Activated naive CD8-positive, alpha-beta T cell treated with anti-CD3 and anti-CD28 coated beads for 36 hours (primary cell): ENCODE data around the gene TMOD1. TPM values are rescaled to one million over a fixed set of nuclear protein-coding genes. Genes with fewer than 3 reads are reported as not detected.
"Not testable (repeated sequence)": the region's sequence is repeated elsewhere in the genome, so short reads cannot be mapped to it uniquely, and the experiment has no call there.

ENCODE experiments used
- DNase-seq: peaks from one replicate; pipeline ENCODE4 v3.0.0; 2021
- H3K27ac Mint-ChIP-seq: one replicate; pipeline ENCODE4 v1.8.0; 2022; ENCODE audit warnings: mild to moderate bottlenecking, moderate library complexity, mixed read lengths
- H3K27me3 Mint-ChIP-seq: one replicate; pipeline ENCODE4 v1.8.0; 2022; ENCODE audit warnings: mild to moderate bottlenecking, mixed read lengths
- H3K36me3 Mint-ChIP-seq: one replicate; pipeline ENCODE4 v1.8.0; 2021; ENCODE audit warnings: mild to moderate bottlenecking, mixed read lengths
- H3K4me1 Mint-ChIP-seq: one replicate; pipeline ENCODE4 v1.8.0; 2021; ENCODE audit warnings: mixed read lengths
- H3K4me3 Mint-ChIP-seq: one replicate; pipeline ENCODE4 v1.8.0; 2022; ENCODE audit warnings: mild to moderate bottlenecking, moderate library complexity, mixed read lengths
- H3K9me3 Mint-ChIP-seq: one replicate; pipeline ENCODE4 v1.8.0; 2022; ENCODE audit warnings: mixed read lengths
- total RNA-seq, 2 experiments: library from RNA; stranded (reverse); gene quantifications; one replicate each; pipeline ENCODE4 v1.2.3, GENCODE V29; 2021

The TMOD1 gene
- total RNA-seq, 2 experiments from 2014 or later, result 1.2 to 1.5 TPM

DNA sequence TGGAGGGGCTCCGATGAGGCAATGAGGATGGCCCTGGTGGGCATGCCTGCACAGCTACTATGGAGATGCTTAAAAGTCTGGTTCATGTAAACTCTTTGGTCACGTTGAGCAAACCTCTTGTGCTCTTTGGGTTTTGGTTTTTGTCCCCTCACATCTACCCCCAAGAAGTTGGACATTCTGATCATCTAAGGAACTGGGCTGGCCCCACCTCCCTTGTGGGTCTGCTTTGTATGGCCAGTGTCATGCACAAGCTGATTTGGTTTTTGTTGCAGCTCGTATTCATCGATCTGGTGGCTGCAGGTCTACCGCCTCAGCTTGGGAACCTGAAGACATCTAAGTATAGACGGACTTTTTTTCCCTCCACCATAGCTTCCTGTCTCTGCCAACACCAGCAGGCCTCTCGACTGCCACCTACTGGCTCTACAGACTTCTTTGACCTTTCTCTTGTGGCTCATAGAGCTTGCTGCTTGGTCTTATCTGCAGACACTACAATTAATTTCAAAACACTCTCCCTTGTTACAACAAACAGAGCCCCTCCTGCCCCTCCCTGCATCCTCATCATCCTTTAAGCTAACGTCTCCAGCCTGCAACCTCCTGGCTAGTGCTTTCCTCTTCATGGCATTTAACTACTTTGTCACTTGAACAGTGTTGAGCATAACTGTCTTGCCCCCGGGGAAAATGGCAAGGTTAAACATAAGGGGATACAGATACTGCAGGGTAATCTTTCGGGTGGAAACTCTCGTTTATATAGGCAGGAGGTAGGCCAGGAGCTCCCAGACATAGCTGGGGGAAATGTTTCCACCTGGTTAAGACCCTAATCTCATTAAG, 97.2 kb downstream of the TMOD1 start:
- Mint-ChIP-seq H3K27me3 (peaks cover 3% of the 10 kb centered on the region), H3K27ac (no peak overlapping the region), H3K4me3 (no peak overlapping the region), H3K9me3 (no peaks in the 10 kb centered on the region), H3K4me1 (peaks cover 10% of the 10 kb centered on the region), H3K36me3 (peaks cover 4% of the 10 kb centered on the region)
- peak; percentile 64 for DNase-seq

DNA sequence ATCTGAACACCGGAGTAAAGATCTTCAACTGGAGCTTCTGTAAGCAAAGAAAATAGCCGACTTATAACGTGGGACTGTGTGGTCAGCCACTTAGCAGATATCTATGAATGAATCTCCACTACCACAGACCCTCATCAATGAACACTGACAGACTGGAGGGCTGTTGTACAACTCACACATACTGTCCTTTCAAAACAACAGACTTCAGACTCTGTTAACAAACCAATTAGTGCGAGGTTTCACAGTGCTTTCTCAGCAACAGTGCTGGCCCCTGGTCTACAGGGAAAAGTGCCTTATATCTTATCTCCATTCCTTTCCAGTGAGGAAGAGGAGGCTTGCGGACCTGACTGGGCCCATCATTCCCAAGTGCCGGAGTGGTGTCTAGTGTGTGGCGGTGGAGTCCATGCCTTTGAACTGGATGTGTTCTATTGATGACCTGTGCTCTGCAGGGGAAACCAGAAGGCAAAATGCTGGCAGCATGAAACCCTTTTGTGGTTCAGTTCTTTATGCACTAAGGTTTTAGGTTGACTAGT, 97.9 kb downstream of the TMOD1 start:
- no peak overlapping the region for H3K27ac Mint-ChIP-seq
- DNase-seq, result no peak
- H3K27me3 Mint-ChIP-seq, result peaks cover 3% of the 10 kb centered on the region
- peaks cover 4% of the 10 kb centered on the region for H3K36me3 Mint-ChIP-seq
- H3K4me1 Mint-ChIP-seq, result peaks cover 10% of the 10 kb centered on the region
- no peak overlapping the region for H3K4me3 Mint-ChIP-seq
- H3K9me3 Mint-ChIP-seq, result no peaks in the 10 kb centered on the region

DNA sequence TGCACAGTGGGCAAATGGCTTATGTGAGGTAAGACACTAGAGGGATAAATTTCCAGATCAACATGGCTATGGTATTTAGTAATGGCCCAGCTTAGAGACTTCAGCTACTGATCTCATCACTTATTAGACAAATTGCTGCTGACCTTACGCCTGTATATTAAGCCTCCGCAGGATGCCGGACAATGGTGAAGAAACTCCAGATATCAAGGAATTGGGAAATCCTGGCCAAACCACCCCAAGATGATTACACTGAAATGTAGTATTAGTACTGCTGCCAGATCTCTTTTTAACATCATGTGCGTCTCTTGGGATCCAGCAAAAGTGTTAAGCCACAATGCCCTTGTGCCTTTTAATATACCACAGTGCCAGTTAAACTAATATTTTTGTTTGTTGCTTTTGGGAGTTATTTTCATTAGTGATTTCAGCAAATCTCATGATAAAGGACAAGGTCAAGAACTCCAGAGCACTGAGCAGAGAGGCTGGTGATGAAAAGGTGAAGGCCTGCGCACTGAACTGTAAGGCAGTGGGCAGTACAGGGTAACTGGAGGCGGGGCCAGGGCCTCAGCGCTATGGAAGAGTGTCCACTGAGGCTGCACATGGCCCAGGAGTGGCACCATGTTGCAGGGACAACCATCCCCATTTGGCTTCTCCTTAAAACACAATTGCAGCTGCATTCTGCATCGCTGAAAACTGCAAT, 99.2 kb downstream of the TMOD1 start:
- no peak overlapping the region for H3K4me3 Mint-ChIP-seq
- H3K27me3 Mint-ChIP-seq, result peaks cover 3% of the 10 kb centered on the region
- peaks cover 4% of the 10 kb centered on the region for H3K36me3 Mint-ChIP-seq
- peaks cover 10% of the 10 kb centered on the region for H3K4me1 Mint-ChIP-seq
- no peaks in the 10 kb centered on the region for H3K9me3 Mint-ChIP-seq
- no peak overlapping the region for H3K27ac Mint-ChIP-seq
- no peak for DNase-seq

DNA sequence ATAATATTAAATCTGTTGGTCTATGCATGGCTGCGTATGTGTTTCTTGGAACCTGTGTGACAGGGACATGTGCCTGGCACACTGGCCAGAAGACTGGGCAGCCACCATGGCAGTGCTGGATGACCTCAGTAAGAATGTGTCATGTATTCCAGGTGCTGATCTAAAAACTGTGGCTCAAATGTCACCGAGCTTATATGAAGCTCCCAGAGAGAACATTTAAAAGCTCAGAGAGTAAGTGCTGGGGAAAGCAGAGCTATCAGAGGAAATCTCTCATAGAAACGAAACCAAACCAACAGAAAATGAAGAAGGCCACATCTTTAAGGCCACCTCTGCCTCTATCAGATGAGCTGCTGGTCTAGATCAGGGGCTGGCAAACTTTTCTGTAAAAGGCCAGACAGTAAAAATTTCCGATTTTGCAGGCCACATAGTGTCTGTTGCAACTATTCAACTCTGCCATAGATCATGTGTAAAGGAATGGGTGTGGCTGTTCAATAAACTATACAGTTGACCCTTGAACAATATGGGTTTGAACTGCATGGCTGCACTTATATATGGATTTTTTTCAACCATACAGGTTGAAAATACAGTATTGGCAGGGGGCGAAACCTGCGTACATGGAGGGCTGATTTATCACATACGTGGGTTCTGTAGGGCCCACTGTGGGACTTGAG, 99.9 kb downstream of the TMOD1 start:
- H3K9me3 Mint-ChIP-seq, result no peaks in the 10 kb centered on the region
- peaks cover 10% of the 10 kb centered on the region for H3K4me1 Mint-ChIP-seq
- no peak overlapping the region for H3K27ac Mint-ChIP-seq
- H3K36me3 Mint-ChIP-seq, result peaks cover 4% of the 10 kb centered on the region
- no peak overlapping the region for H3K4me3 Mint-ChIP-seq
- H3K27me3 Mint-ChIP-seq, result no peaks in the 10 kb centered on the region
- no peak for DNase-seq

DNA sequence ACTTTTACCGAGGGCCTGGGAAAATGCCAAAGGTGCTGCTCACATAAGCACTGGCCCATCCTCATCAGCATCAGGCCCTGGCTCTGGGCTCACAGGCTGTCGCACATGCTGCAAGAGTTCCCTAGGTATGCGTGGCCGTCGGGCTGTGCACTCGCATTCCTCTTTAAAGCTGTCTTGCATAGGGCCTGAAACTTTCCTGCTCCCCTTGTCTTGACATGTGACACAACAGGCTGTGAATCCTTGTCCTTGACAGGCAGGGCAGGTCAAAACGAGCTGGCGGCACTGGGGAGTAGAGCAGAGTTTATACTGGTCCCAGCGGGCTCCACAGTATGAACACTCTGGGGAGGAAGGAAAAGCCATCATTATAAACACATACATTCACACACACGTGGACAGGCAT, 101.0 kb downstream of the TMOD1 start:
- peaks cover 7% of the 10 kb centered on the region for H3K4me1 Mint-ChIP-seq
- no peaks in the 10 kb centered on the region for H3K9me3 Mint-ChIP-seq
- H3K27ac Mint-ChIP-seq, result no peak overlapping the region
- H3K36me3 Mint-ChIP-seq, result peaks cover 9% of the 10 kb centered on the region
- H3K4me3 Mint-ChIP-seq, result no peak overlapping the region
- no peaks in the 10 kb centered on the region for H3K27me3 Mint-ChIP-seq
- no peak for DNase-seq

DNA sequence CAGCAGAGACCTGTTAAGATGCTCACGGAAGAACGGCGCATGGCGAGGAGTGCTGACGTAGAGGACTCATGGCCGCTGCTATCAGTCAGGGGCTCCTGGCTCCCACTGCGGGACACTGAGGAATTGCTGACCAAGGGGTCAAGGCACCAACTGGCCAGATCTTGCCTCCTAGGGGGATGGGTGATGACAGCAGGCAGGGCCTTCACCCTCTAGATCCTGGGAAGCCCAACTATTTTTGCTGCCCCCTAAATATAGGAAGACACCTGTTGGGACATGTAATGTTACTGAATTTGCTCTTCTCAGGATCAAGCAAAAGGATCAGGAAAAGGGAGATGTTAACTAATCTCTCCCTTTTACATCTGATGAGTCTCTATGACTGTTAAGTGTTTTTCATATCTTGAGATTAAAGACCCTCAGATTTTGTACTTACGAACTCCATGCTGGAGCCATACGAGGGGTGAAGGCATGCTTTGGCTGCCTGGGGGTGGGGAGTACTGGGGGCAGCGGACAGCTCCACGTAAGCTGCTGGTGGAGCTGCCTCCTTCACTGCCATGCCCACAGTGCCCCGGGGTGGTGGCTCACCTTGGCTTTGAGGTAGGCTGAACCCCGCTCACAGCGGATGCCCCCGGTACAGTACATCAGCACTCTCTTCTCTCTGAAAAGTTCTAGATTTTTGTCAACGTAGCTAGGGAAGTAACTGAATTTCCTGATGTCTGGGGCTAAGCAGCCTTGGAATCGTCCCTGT, 103.6 kb downstream of the TMOD1 start:
- no peak for DNase-seq
- no peak overlapping the region for H3K4me3 Mint-ChIP-seq
- H3K27me3 Mint-ChIP-seq, result no peaks in the 10 kb centered on the region
- no peak overlapping the region for H3K27ac Mint-ChIP-seq
- no peaks in the 10 kb centered on the region for H3K9me3 Mint-ChIP-seq
- H3K4me1 Mint-ChIP-seq, result no peaks in the 10 kb centered on the region
- H3K36me3 Mint-ChIP-seq, result peaks cover 9% of the 10 kb centered on the region

DNA sequence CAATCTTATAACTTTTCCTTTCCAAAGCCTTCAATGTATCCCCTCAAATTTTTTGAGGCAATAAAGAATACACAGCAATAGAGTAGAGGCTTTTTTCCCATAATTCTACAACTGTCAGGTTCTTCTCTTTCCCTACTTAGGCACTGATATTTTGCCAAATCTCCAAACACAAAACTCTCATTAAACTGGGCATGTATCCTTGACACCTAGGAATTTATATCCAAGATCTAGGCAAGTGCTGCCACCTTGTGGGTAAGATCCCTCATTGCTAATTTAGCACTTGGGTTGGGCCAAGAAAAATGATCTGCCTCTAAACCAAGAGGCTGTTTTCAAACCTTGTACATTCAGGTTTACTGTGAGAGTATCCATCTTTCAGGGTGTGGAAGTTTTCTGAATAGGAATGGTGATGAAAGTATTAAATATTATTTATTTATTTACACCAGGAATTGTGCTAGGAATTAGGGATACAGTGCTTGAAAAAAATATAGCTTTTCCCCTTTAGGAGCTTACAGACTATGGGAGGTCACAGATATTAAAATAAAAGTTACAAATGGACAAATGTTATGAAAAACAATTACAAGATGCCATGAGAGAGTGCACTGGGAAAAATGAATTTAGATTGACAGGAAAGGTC, 114.1 kb downstream of the TMOD1 start:
- no peak overlapping the region for H3K4me3 Mint-ChIP-seq
- peaks cover 11% of the 10 kb centered on the region for H3K36me3 Mint-ChIP-seq
- H3K27me3 Mint-ChIP-seq, result no peaks in the 10 kb centered on the region
- H3K9me3 Mint-ChIP-seq, result no peaks in the 10 kb centered on the region
- DNase-seq, result peak; percentile 36
- H3K27ac Mint-ChIP-seq, result no peak overlapping the region
- H3K4me1 Mint-ChIP-seq, result peaks cover 19% of the 10 kb centered on the region

DNA sequence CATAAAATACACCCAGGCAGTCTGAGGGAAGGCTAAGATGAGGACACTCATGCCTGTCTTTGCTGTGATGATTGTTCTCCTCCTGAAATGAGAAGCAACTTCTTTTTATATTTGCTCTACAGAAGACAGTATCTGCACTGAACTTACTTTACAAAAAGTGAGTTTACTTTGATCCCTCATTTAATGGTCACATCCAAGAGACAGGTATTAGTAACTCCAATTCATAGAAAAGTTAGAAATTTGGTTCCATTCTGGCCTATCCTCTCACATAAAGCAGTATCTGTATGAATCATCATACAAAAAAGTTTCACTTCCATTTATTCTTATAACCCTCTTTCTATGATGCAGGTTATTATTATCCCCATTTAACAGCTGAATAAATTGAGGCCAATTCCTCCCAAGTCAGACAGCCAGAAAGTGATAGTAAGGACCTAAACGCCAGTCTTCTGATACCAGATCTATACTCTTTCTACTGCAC, 116.5 kb downstream of the TMOD1 start:
- Mint-ChIP-seq H3K4me1 (peaks cover 19% of the 10 kb centered on the region), H3K4me3 (no peak overlapping the region), H3K27ac (peak overlapping the region; percentile 79), H3K36me3 (peaks cover 28% of the 10 kb centered on the region), H3K27me3 (no peaks in the 10 kb centered on the region), H3K9me3 (no peaks in the 10 kb centered on the region)
- no peak for DNase-seq

DNA sequence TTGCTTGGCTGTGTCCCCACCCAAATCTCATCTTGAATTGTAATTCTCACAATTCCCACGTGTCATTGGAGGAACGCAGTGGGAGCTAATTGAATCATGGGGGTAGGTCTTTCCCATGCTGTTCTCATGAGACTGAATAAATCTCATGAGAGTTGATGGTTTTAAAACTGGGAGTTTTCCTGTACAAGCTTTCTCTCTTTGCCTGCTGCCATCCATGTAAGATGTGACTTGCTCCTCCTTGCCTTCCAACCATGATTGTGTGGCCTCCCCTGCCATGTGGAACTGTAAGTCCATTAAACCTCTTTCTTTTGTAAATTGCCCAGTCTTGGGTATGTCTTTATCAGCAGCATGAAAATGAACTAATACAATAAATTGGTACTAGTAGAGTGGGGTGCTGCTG, 118.6 kb downstream of the TMOD1 start:
- H3K36me3 Mint-ChIP-seq, result peaks cover 37% of the 10 kb centered on the region
- H3K27me3 Mint-ChIP-seq, H3K27ac Mint-ChIP-seq, H3K4me3 Mint-ChIP-seq, H3K9me3 Mint-ChIP-seq, DNase-seq: not testable (repeated sequence)
- peaks cover 25% of the 10 kb centered on the region for H3K4me1 Mint-ChIP-seq

DNA sequence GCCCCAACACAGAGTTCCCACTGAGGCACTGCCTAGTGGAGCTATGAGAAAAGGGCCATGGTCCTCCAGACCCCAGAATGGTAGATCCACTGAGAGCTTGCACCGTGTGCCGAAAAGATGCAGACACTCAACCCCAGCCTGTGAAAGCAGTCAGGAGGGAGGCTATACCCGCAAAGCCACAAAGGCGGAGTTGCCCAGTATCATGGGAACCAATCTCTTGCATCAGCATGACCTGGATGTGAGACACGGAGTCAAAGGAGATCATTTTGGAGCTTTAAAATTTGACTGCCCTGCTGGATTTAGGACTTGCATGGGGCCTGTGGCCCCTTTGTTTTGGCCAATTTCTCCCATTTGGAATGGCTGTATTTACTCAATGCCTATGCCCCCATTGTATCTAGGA, 121.0 kb downstream of the TMOD1 start:
- H3K27ac Mint-ChIP-seq, H3K27me3 Mint-ChIP-seq, DNase-seq, H3K9me3 Mint-ChIP-seq, H3K4me3 Mint-ChIP-seq: not testable (repeated sequence)
- Mint-ChIP-seq H3K4me1 (peaks cover 22% of the 10 kb centered on the region), H3K36me3 (peaks cover 37% of the 10 kb centered on the region)

DNA sequence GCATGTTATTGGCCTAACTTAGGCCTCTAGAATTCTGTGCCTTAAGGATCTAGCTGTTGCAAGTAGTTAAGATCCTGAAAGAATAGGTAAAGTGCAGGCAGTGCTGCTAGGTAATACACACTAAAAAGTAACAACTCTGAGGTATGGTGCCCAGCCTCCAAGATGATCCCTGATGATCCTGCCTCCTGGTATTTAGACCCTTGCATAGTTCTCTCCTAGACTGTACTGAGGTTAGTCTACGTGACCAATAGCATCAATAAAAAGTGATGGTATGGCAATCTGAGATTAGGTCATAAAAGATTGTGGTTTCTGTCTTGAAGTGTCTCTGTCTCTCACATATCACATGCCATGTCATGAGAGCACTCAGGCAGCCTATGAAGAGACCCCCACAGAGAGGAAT, 122.5 kb downstream of the TMOD1 start:
- Mint-ChIP-seq H3K36me3 (peaks cover 38% of the 10 kb centered on the region), H3K27me3 (no peaks in the 10 kb centered on the region), H3K4me3 (no peak overlapping the region), H3K9me3 (no peaks in the 10 kb centered on the region), H3K4me1 (peaks cover 15% of the 10 kb centered on the region), H3K27ac (no peak overlapping the region)
- no peak for DNase-seq

DNA sequence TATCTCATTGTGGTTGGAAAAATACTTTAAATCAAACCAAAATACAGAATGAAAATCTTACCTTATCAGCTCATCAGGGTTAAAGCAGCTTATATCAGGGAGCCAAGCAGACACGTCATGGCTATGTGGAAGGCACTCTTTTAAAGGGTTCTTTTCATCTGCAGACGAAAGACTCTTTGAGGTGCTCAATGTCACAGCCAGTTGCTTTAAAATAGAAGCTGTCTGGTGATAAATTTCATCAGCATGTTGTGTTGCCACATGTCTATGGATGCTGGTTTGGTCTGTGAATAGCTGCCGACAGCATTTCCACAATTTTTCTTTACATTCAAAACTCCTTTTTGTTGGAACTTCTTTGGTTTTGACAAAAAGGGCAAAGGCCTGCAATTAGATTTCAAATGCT, 124.2 kb downstream of the TMOD1 start:
- Mint-ChIP-seq H3K36me3 (peaks cover 33% of the 10 kb centered on the region), H3K27ac (no peak overlapping the region), H3K27me3 (no peaks in the 10 kb centered on the region), H3K4me3 (no peak overlapping the region), H3K4me1 (peaks cover 23% of the 10 kb centered on the region), H3K9me3 (no peaks in the 10 kb centered on the region)
- DNase-seq, result no peak

DNA sequence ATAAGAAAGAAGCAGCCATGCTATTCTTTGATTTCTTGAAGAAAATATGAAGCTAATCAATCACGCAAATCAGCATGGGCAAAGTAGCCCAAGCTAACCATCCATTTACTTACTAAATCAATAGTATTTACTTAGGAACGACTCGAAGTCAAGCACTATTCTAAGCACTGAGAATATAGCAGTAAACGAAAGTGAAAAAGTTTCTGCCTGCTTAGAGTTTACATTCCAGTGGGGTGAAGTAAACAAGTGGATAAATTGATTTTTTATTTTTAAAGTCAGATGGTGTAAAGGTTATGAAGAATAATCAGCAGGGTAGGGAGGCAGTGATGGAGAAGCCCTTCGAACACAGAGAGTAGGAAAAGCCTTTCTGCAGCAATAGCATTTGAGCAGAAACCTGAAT, 126.2 kb downstream of the TMOD1 start:
- Mint-ChIP-seq H3K27ac (no peak overlapping the region), H3K27me3 (no peaks in the 10 kb centered on the region), H3K4me1 (peaks cover 32% of the 10 kb centered on the region), H3K9me3 (no peaks in the 10 kb centered on the region), H3K36me3 (peaks cover 20% of the 10 kb centered on the region), H3K4me3 (no peak overlapping the region)
- no peak for DNase-seq

DNA sequence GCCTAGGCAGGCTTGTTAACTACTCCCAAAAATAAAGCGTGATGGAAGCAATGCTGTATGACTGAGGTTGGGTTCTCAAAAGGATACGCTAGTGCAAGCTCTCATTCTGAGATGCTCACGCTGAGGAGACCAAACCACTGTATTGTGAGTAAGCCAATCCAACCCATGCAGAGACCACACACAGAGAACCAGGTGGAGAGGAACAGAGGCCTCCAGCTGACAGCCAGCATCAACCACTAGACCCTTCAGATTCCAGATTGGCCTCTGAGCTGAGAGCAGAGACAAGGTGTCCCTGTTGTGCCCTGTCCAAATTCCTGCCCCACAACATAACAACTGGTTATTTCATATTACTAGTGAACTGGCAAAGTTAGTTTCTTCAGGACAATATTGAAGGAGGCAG, 127.2 kb downstream of the TMOD1 start:
- H3K4me3 Mint-ChIP-seq, result no peak overlapping the region
- no peak for DNase-seq
- H3K36me3 Mint-ChIP-seq, result peaks cover 17% of the 10 kb centered on the region
- H3K27ac Mint-ChIP-seq, result no peak overlapping the region
- peaks cover 32% of the 10 kb centered on the region for H3K4me1 Mint-ChIP-seq
- no peaks in the 10 kb centered on the region for H3K27me3 Mint-ChIP-seq
- H3K9me3 Mint-ChIP-seq, result no peaks in the 10 kb centered on the region
